BLaER1 treated with 17β-estradiol and CSF1 and Interleukin-3, amounts not matched to agents 10 nM and 100 nM (cell line): Measurements from ENCODE around the gene MGAT5B.

ENCODE experiments used
- H3K27ac ChIP-seq, 11 experiments: shearing (Covaris generic); formaldehyde crosslinking; 2 replicates each; pipeline ENCODE4 v1.8.1; 2022
- H3K27me3 ChIP-seq, 11 experiments: shearing (Covaris generic); formaldehyde crosslinking; 2 replicates each; pipeline ENCODE4 v1.8.1; 2022
- H3K36me3 ChIP-seq, 11 experiments: shearing (Covaris generic); formaldehyde crosslinking; 2 replicates each; pipeline ENCODE4 v1.8.1; 2022
- H3K4me1 ChIP-seq, 10 experiments: shearing (Covaris generic); formaldehyde crosslinking; 2 replicates each; pipeline ENCODE4 v1.8.1; 2022
- H3K4me2 ChIP-seq, 11 experiments: shearing (Covaris generic); formaldehyde crosslinking; 2 replicates each; pipeline ENCODE4 v1.8.1; 2022
- H3K4me3 ChIP-seq, 10 experiments: shearing (Covaris generic); formaldehyde crosslinking; 2 replicates each; pipeline ENCODE4 v1.8.1; 2022
- H3K9ac ChIP-seq, 11 experiments: shearing (Covaris generic); formaldehyde crosslinking; 2 replicates each; pipeline ENCODE4 v1.8.1; 2022
- H3K9me3 ChIP-seq, 11 experiments: shearing (Covaris generic); formaldehyde crosslinking; replicated peaks in 1 of 11; 2 replicates each; pipeline ENCODE4 v1.8.1; 2022
- H4K20me1 ChIP-seq, 11 experiments: shearing (Covaris generic); formaldehyde crosslinking; 2 replicates each; pipeline ENCODE4 v1.8.1; 2022
- Cebpa-rat ChIP-seq, 11 experiments: shearing (Covaris generic); IDR thresholded peaks; 2 replicates each; pipeline ENCODE4 v1.8.1; 2022

Gene MGAT5B

GRCh38 chr17:76914937-76915336 is 46.7 kb downstream of the MGAT5B start:
- Histone ChIP-seq H3K36me3 (peaks cover 0 to 67% (median 56%) of the 10 kb centered on the region in 11 experiments; a peak in 16 of 22 replicates), H3K27ac (no peak overlapping the region), H3K4me1 (peaks cover 13 to 54% (median 50%) of the 10 kb centered on the region in 10 experiments), H3K4me2 (no peak overlapping the region), H3K9me3 (no peaks in the 10 kb centered on the region), H3K9ac (no peak overlapping the region), H3K27me3 (no peaks in the 10 kb centered on the region), H4K20me1 (peaks cover 0 to 89% (median 70%) of the 10 kb centered on the region in 11 experiments; a peak in 18 of 22 replicates), H3K4me3 (no peak overlapping the region)
- TF ChIP-seq Cebpa-rat (IDR thresholded peaks at IDR 0.05): no peak

- peaks cover 0 to 67% (median 47%) of the 10 kb centered on the region in 11 experiments; a peak in 16 of 22 replicates for H3K36me3 ChIP-seq
- peaks cover 13 to 46% (median 41%) of the 10 kb centered on the region in 10 experiments for H3K4me1 ChIP-seq
- H3K27me3 ChIP-seq: no peaks in the 10 kb centered on the region
- no peaks in the 10 kb centered on the region for H3K9me3 ChIP-seq
- no peak overlapping the region for H3K27ac ChIP-seq
- H4K20me1 ChIP-seq: peaks cover 0 to 88% (median 60%) of the 10 kb centered on the region in 11 experiments; a peak in 18 of 22 replicates
- no peak overlapping the region for H3K4me3 ChIP-seq
- no peak overlapping the region for H3K9ac ChIP-seq
- no peak for TF ChIP-seq Cebpa-rat (IDR thresholded peaks at IDR 0.05)
- no peak overlapping the region for H3K4me2 ChIP-seq
Measured at GRCh38 chr17:76915840-76916510, 47.8 kb downstream of the MGAT5B start.

- H4K20me1 ChIP-seq: peaks cover 0 to 76% (median 43%) of the 10 kb centered on the region in 11 experiments; a peak in 15 of 22 replicates
- H3K36me3 ChIP-seq: peaks cover 0 to 65% (median 37%) of the 10 kb centered on the region in 11 experiments; a peak in 15 of 22 replicates
- H3K27ac ChIP-seq: peak overlapping the region in 3 of 11 experiments; percentile 28 to 32 (median 32); a peak in 5 of 22 replicates
- H3K4me3 ChIP-seq: peak overlapping the region in 4 of 10 experiments; percentile 21 to 41 (median 32); a peak in 6 of 20 replicates
- H3K4me2 ChIP-seq: peak overlapping the region; percentile 54 to 93 (median 89)
- peak overlapping the region in 7 of 11 experiments; percentile 20 to 68 (median 36); a peak in 13 of 22 replicates for H3K9ac ChIP-seq
- no peaks in the 10 kb centered on the region for H3K9me3 ChIP-seq
- TF ChIP-seq Cebpa-rat (IDR thresholded peaks at IDR 0.05): no peak
- no peaks in the 10 kb centered on the region for H3K27me3 ChIP-seq
- H3K4me1 ChIP-seq: peaks cover 13 to 40% (median 36%) of the 10 kb centered on the region in 10 experiments
Measured at GRCh38 chr17:76917829-76918228, 49.6 kb downstream of the MGAT5B start.

GRCh38 chr17:76918811-76919210 is 50.6 kb downstream of the MGAT5B start:
- H3K36me3 ChIP-seq: peaks cover 0 to 61% (median 36%) of the 10 kb centered on the region in 11 experiments; a peak in 15 of 22 replicates
- H3K4me3 ChIP-seq: no peak overlapping the region
- TF ChIP-seq Cebpa-rat (IDR thresholded peaks at IDR 0.05): no peak
- H3K4me1 ChIP-seq: peaks cover 13 to 40% (median 36%) of the 10 kb centered on the region in 10 experiments
- peak overlapping the region in 3 of 11 experiments; percentile 24 to 68 (median 45); a peak in 4 of 22 replicates for H3K9ac ChIP-seq
- peak overlapping the region in 2 of 11 experiments; percentile 32; a peak in 2 of 22 replicates for H3K27ac ChIP-seq
- H4K20me1 ChIP-seq: peaks cover 0 to 76% (median 35%) of the 10 kb centered on the region in 11 experiments; a peak in 16 of 22 replicates
- no peaks in the 10 kb centered on the region for H3K27me3 ChIP-seq
- H3K4me2 ChIP-seq: peak overlapping the region in 9 of 11 experiments; percentile 85 to 93 (median 91); a peak in 19 of 22 replicates
- no peaks in the 10 kb centered on the region for H3K9me3 ChIP-seq

GRCh38 chr17:76920364-76921139 is 52.3 kb downstream of the MGAT5B start:
- Histone ChIP-seq H3K27ac (no peak overlapping the region), H3K4me1 (peaks cover 13 to 42% (median 36%) of the 10 kb centered on the region in 10 experiments), H3K4me2 (no peak overlapping the region), H3K4me3 (no peak overlapping the region), H3K9ac (no peak overlapping the region), H3K27me3 (no peaks in the 10 kb centered on the region), H3K9me3 (no peaks in the 10 kb centered on the region), H4K20me1 (peaks cover 0 to 83% (median 37%) of the 10 kb centered on the region in 11 experiments; a peak in 16 of 22 replicates), H3K36me3 (peaks cover 0 to 61% (median 36%) of the 10 kb centered on the region in 11 experiments; a peak in 14 of 22 replicates)
- TF ChIP-seq Cebpa-rat (IDR thresholded peaks at IDR 0.05): no peak

GRCh38 chr17:76921340-76922036 is 53.3 kb downstream of the MGAT5B start:
- Histone ChIP-seq H3K9me3 (no peaks in the 10 kb centered on the region), H3K4me2 (no peak overlapping the region), H3K27ac (no peak overlapping the region), H3K9ac (no peak overlapping the region), H4K20me1 (peaks cover 0 to 82% (median 31%) of the 10 kb centered on the region in 11 experiments; a peak in 14 of 22 replicates), H3K4me1 (peaks cover 13 to 42% (median 32%) of the 10 kb centered on the region in 10 experiments), H3K4me3 (no peak overlapping the region), H3K36me3 (peaks cover 0 to 61% (median 36%) of the 10 kb centered on the region in 11 experiments; a peak in 15 of 22 replicates), H3K27me3 (no peaks in the 10 kb centered on the region)
- no peak for TF ChIP-seq Cebpa-rat (IDR thresholded peaks at IDR 0.05)

GRCh38 chr17:76922084-76922483 is 53.9 kb downstream of the MGAT5B start:
- no peak overlapping the region for H3K4me3 ChIP-seq
- peaks cover 13 to 38% (median 27%) of the 10 kb centered on the region in 10 experiments for H3K4me1 ChIP-seq
- H3K27me3 ChIP-seq: no peaks in the 10 kb centered on the region
- H3K9me3 ChIP-seq: no peaks in the 10 kb centered on the region
- peaks cover 0 to 76% (median 31%) of the 10 kb centered on the region in 11 experiments; a peak in 14 of 22 replicates for H4K20me1 ChIP-seq
- H3K9ac ChIP-seq: no peak overlapping the region
- no peak overlapping the region for H3K27ac ChIP-seq
- H3K36me3 ChIP-seq: peaks cover 0 to 62% (median 42%) of the 10 kb centered on the region in 11 experiments; a peak in 15 of 22 replicates
- no peak overlapping the region for H3K4me2 ChIP-seq
- TF ChIP-seq Cebpa-rat (IDR thresholded peaks at IDR 0.05): no peak

GRCh38 chr17:76922967-76923366 is 54.8 kb downstream of the MGAT5B start:
- no peak overlapping the region for H3K27ac ChIP-seq
- H3K27me3 ChIP-seq: no peaks in the 10 kb centered on the region
- no peak overlapping the region for H3K4me2 ChIP-seq
- peaks cover 0 to 67% (median 27%) of the 10 kb centered on the region in 11 experiments; a peak in 14 of 22 replicates for H4K20me1 ChIP-seq
- H3K9ac ChIP-seq: no peak overlapping the region
- H3K4me1 ChIP-seq: peaks cover 6 to 29% (median 19%) of the 10 kb centered on the region in 10 experiments
- no peak overlapping the region for H3K4me3 ChIP-seq
- no peak for TF ChIP-seq Cebpa-rat (IDR thresholded peaks at IDR 0.05)
- no peaks in the 10 kb centered on the region for H3K9me3 ChIP-seq
- peaks cover 0 to 71% (median 50%) of the 10 kb centered on the region in 11 experiments; a peak in 16 of 22 replicates for H3K36me3 ChIP-seq
